Panc1 (cell line): ENCODE data around the gene GABRB1. TPM values are rescaled to one million over a fixed set of nuclear protein-coding genes. Genes with fewer than 3 reads are reported as not detected.

Experiments used
- ATAC-seq: fragments of 200-7000 bp; cut with Tn5 transposase; 2 replicates; pipeline ENCODE4 v1.9.1; 2020; ENCODE audit warnings: mild to moderate bottlenecking, moderate library complexity
- BruUV-seq: library from RNA; stranded (reverse); fragments of 400-500 nt; replicated peaks from 2 replicates; lab custom pipeline; 2021; lab: Mats Ljungman, UMichigan
- CTCF ChIA-PET: fragments of 300-600 bp; sonication (Branson Sonifier 250); formaldehyde crosslinking; loops from one replicate; lab custom pipeline; 2022; ENCODE audit warnings: antibody characterized with exemption; lab: Charles Lee
- POLR2A ChIA-PET: fragments of 300-600 bp; sonication (Branson Sonifier 250); formaldehyde crosslinking; loops from one replicate; lab custom pipeline; 2022; ENCODE audit warnings: antibody characterized with exemption; lab: Charles Lee
- DNase-seq: peaks from one replicate; pipeline ENCODE4 v3.0.0-alpha.2; 2010; ENCODE audit warnings: low read depth, low spot score
- H3K27ac ChIP-seq: 2 replicates; pipeline ENCODE4 v1.5.1; 2011; ENCODE audit warnings: mild to moderate bottlenecking, low read length, inconsistent platforms
- H3K27me3 ChIP-seq: fragments of 200-500 bp; sonication (Bioruptor generic); 2 replicates; pipeline ENCODE4 v1.6.0; 2014; ENCODE audit warnings: low read length, inconsistent platforms; ENCODE audit not compliant: control insufficient read depth, insufficient read depth
- H3K36me3 ChIP-seq: fragments of 200-500 bp; sonication (Bioruptor generic); 2 replicates; pipeline ENCODE4 v1.5.1; 2014; ENCODE audit warnings: inconsistent platforms, mild to moderate bottlenecking, low read length, moderate library complexity; ENCODE audit not compliant: control insufficient read depth, insufficient read depth
- H3K4me1 ChIP-seq: 2 replicates; pipeline ENCODE4 v1.5.1; 2011; ENCODE audit warnings: inconsistent platforms, mild to moderate bottlenecking, low read length, moderate library complexity; ENCODE audit not compliant: control insufficient read depth, insufficient read depth
- H3K4me3 ChIP-seq, 2 experiments: 2 replicates each; pipeline ENCODE4 v1.5.1; 2011 to 2012; ENCODE audit warnings: low read depth in 2 of 2, low read length in 2 of 2, mild to moderate bottlenecking in 2 of 2, inconsistent platforms in 1 of 2, moderate library complexity in 1 of 2
- H3K9me3 ChIP-seq: fragments of 200-500 bp; sonication (Bioruptor generic); 2 replicates; pipeline ENCODE4 v1.5.1; 2014; ENCODE audit warnings: low read depth, mild to moderate bottlenecking, inconsistent platforms, low read length, moderate library complexity; ENCODE audit not compliant: control insufficient read depth, insufficient read depth
- CTCF ChIP-seq: fragments of 450-650 bp; IDR thresholded peaks from 2 replicates; pipeline ENCODE4 v1.5.1; 2017; ENCODE audit warnings: mild to moderate bottlenecking
- POLR2AphosphoS5 ChIP-seq: IDR thresholded peaks from 2 replicates; pipeline ENCODE4 v1.6.1; 2012; ENCODE audit warnings: mild to moderate bottlenecking, low read depth, low read length, moderate library complexity
- SIN3A ChIP-seq: IDR thresholded peaks from 2 replicates; pipeline ENCODE4 v1.6.1; 2012; ENCODE audit warnings: low read depth, mild to moderate bottlenecking, low read length, moderate library complexity, borderline replicate concordance; ENCODE audit not compliant: insufficient read depth
- TCF7L2 ChIP-seq: IDR thresholded peaks from 2 replicates; pipeline ENCODE4 v1.6.1; 2011; ENCODE audit warnings: mild to moderate bottlenecking, low read depth, low read length, inconsistent platforms
- in situ Hi-C: cut with HindIII; loops from 2 replicates; pipeline ENCODE4 v1.10.0; 2016; ENCODE audit warnings: low sequenced_read_pairs, low pct_unique_long_range_greater_than_20kb
- intact Hi-C: fragments of 100-400 bp; cut with micrococcal nuclease; formaldehyde crosslinking; loops from one replicate; pipeline ENCODE4 v1.10.0; 2022; ENCODE audit not compliant: unreplicated experiment
- total RNA-seq: library from RNA; stranded (reverse); gene quantifications from one replicate; pipeline ENCODE4 v1.2.1, GENCODE V29; 2021; ENCODE audit not compliant: unreplicated experiment
- TF ChIP-seq, protein P1 (sequence below), 2 experiments: IDR thresholded peaks; 2 replicates each; pipeline ENCODE4 v1.6.1; 2011 to 2012; ENCODE audit warnings: low read depth in 2 of 2, control low read depth in 1 of 2, low read length in 1 of 2, mild to moderate bottlenecking in 1 of 2, moderate library complexity in 1 of 2; ENCODE audit not compliant: insufficient read depth in 1 of 2

Gene GABRB1
- total RNA-seq, 1 experiment from 2014 or later, result not detected

DNA sequence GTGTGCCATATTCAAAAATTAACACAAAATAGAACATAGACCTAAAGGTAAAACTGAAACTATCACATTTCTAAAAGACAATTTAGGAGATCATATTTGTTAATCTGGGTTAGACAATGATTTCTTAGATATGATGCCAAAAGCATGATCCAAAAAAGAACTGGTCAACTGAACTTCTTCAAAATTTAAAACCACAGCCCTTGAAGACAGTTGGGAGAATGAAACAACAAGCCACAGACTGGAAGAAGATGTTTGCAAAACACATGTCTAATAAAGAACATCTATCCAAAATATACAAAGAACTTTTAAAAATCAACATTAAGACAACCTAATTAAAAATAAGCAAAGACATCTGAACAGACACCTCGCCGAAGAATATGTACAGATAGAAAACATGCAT lies 412.7 kb downstream of the GABRB1 start:
- no TSS peak for BruUV-seq
- CTCF ChIA-PET, result no interaction called here
- intact Hi-C loops (no loop called here), in situ Hi-C loops (no loop called here)
- DNase-seq (no peak), ATAC-seq (no peak)
- Histone ChIP-seq H3K36me3 (no peaks in the 10 kb centered on the region), H3K4me1 (no peaks in the 10 kb centered on the region), H3K27ac (no peak overlapping the region), H3K9me3 (no peaks in the 10 kb centered on the region), H3K27me3 (no peaks in the 10 kb centered on the region), H3K4me3 (no peak overlapping the region)
- POLR2A ChIA-PET, result no interaction called here
- TF ChIP-seq CTCF, result no peak
- TF ChIP-seq, protein P1, sequence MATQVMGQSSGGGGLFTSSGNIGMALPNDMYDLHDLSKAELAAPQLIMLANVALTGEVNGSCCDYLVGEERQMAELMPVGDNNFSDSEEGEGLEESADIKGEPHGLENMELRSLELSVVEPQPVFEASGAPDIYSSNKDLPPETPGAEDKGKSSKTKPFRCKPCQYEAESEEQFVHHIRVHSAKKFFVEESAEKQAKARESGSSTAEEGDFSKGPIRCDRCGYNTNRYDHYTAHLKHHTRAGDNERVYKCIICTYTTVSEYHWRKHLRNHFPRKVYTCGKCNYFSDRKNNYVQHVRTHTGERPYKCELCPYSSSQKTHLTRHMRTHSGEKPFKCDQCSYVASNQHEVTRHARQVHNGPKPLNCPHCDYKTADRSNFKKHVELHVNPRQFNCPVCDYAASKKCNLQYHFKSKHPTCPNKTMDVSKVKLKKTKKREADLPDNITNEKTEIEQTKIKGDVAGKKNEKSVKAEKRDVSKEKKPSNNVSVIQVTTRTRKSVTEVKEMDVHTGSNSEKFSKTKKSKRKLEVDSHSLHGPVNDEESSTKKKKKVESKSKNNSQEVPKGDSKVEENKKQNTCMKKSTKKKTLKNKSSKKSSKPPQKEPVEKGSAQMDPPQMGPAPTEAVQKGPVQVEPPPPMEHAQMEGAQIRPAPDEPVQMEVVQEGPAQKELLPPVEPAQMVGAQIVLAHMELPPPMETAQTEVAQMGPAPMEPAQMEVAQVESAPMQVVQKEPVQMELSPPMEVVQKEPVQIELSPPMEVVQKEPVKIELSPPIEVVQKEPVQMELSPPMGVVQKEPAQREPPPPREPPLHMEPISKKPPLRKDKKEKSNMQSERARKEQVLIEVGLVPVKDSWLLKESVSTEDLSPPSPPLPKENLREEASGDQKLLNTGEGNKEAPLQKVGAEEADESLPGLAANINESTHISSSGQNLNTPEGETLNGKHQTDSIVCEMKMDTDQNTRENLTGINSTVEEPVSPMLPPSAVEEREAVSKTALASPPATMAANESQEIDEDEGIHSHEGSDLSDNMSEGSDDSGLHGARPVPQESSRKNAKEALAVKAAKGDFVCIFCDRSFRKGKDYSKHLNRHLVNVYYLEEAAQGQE (IDR thresholded peaks at IDR 0.05; ENCODE audit: insufficient read depth in 1 of 2, low read depth in 2 of 2, low read length in 1 of 2), result no peak
- no peak for TF ChIP-seq TCF7L2
- no peak for TF ChIP-seq POLR2AphosphoS5
- TF ChIP-seq SIN3A, result no peak

- DNase-seq (no peak), ATAC-seq (no peak)
- Histone ChIP-seq H3K4me1 (no peaks in the 10 kb centered on the region), H3K27ac (no peak overlapping the region), H3K4me3 (no peak overlapping the region), H3K27me3 (no peaks in the 10 kb centered on the region), H3K36me3 (no peaks in the 10 kb centered on the region; the same call in 1 of the 2 replicates), H3K9me3 (no peaks in the 10 kb centered on the region)
- POLR2A ChIA-PET, result no interaction called here
- no TSS peak for BruUV-seq
- intact Hi-C loops, result no loop called here
- in situ Hi-C loops, result no loop called here
- TF ChIP-seq SIN3A, result no peak
- TF ChIP-seq TCF7L2, result no peak
- no peak for TF ChIP-seq POLR2AphosphoS5
- no peak for TF ChIP-seq CTCF
- TF ChIP-seq, protein P1 (IDR thresholded peaks at IDR 0.05; ENCODE audit: insufficient read depth in 1 of 2, low read depth in 2 of 2, low read length in 1 of 2), result no peak
- CTCF ChIA-PET, result no interaction called here
These were observed 420.3 kb downstream of the GABRB1 start for GRCh38 chr4:47451657-47452056.
